Kidney capillary endothelial cell (primary cell): ENCODE measurements around the gene ARFGEF3.
"Not testable (repeated sequence)": the region's sequence is repeated elsewhere in the genome, so short reads cannot be mapped to it uniquely, and the experiment has no call there.

Experiments used
- DNase-seq: peaks from one replicate; pipeline ENCODE4 v3.0.0-alpha.2; 2018; ENCODE audit warnings: low spot score

The ARFGEF3 gene, protein sequence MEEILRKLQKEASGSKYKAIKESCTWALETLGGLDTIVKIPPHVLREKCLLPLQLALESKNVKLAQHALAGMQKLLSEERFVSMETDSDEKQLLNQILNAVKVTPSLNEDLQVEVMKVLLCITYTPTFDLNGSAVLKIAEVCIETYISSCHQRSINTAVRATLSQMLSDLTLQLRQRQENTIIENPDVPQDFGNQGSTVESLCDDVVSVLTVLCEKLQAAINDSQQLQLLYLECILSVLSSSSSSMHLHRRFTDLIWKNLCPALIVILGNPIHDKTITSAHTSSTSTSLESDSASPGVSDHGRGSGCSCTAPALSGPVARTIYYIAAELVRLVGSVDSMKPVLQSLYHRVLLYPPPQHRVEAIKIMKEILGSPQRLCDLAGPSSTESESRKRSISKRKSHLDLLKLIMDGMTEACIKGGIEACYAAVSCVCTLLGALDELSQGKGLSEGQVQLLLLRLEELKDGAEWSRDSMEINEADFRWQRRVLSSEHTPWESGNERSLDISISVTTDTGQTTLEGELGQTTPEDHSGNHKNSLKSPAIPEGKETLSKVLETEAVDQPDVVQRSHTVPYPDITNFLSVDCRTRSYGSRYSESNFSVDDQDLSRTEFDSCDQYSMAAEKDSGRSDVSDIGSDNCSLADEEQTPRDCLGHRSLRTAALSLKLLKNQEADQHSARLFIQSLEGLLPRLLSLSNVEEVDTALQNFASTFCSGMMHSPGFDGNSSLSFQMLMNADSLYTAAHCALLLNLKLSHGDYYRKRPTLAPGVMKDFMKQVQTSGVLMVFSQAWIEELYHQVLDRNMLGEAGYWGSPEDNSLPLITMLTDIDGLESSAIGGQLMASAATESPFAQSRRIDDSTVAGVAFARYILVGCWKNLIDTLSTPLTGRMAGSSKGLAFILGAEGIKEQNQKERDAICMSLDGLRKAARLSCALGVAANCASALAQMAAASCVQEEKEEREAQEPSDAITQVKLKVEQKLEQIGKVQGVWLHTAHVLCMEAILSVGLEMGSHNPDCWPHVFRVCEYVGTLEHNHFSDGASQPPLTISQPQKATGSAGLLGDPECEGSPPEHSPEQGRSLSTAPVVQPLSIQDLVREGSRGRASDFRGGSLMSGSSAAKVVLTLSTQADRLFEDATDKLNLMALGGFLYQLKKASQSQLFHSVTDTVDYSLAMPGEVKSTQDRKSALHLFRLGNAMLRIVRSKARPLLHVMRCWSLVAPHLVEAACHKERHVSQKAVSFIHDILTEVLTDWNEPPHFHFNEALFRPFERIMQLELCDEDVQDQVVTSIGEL (N-terminal part only)

DNA sequence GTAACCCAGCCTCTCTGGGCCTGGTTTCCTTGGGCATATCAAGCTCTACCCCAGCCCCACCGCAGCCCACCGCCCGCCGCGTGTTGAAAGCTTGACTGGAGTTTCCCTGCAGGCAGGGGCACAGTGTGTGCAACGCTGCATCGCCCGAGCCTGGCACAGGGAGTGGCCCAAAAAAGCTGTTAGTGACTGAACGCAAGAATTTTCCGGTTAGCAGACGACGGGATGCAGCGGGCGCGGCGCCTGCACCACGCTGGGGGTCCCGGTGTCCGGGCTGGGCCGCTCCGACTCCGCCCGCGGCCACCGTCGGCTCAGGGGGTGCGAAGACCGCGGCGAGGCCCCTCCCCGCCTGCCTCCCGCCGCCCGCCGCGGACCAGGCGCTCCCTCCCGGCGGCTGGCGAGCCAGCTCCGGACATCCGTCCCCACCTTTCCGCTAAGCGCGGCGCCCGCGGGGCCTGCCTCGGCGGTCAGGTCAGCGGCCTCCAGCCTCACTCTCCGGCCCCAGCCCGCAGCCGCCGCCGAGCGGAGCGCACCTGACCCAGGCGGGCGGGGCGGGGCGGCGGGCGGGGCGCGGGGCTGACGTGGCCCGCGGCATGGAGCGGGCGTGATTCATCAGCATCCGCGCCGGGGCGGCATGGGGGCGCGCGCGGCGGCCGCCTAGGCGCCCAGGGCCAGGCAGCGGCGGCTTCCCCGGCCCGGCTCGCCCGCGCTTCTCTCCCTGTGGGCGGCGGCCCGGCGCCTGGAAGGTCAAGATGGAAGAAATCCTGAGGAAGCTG, at the start of gene ARFGEF3:
Gene ARFGEF3 (plus strand): TSS at position 602 of the 773 bp plus-strand sequence. CDS start 148 bp downstream, at position 750.
- DNase-seq = peak; percentile 48

DNA sequence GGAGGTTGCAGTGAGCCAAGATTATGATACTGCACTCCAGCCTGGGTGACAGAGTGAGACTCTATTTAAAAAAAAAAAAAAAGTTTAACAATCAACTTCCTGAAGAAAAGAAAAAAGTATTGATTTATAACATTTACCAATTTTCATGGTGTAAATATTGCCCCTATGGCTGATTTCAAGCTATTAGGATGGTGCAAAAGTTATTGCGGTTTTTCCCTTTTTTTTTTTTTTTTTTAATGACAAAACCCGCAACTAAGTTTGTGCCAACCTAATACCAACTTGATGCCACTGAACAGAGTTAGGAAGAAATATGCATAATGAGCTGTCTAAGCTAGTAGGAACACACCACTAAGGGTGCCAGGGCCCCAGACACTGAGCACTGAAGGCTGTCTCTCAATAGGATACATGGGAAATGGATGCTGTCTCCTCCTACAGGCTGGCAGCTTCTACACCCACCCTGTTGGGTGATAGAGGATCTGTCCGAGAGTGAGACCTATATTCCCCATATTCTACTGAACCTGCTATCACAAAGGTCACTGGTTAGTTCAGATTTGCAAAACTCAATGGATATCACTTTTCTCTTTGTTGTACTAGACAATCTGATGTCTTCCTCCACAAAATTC, 48.0 kb upstream of the ARFGEF3 start:
- no peak for DNase-seq

DNA sequence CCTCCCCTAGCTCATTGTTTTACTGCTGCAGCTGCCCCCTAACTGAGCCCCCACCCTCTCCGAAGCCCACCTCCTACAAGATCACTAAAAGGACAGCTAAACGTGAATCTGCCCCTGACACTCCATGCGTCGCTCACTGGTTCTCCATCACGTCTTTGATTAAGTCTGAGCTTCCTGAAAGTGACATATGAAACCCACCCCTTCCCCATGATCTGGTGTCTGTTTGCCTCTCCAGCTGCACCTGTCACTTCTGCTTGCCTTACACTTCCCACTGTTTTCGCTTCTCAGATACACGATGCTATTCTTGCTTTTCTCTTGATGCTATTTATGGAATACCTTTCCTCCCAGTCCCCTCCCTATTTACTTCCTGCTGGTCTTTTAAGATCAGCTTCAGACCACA, 46.5 kb upstream of the ARFGEF3 start:
- DNase-seq = no peak

GRCh38 chr6:138115877-138116660, 45.7 kb upstream of the ARFGEF3 start:
- DNase-seq = peak; percentile 68

GRCh38 chr6:138116661-138116999, 45.1 kb upstream of the ARFGEF3 start:
- DNase-seq = no peak

- DNase-seq = no peak
Observed at GRCh38 chr6:138117376-138117914, 44.3 kb upstream of the ARFGEF3 start.

- not testable (repeated sequence) for DNase-seq
Observed at GRCh38 chr6:138119229-138119628, 42.5 kb upstream of the ARFGEF3 start.

DNA sequence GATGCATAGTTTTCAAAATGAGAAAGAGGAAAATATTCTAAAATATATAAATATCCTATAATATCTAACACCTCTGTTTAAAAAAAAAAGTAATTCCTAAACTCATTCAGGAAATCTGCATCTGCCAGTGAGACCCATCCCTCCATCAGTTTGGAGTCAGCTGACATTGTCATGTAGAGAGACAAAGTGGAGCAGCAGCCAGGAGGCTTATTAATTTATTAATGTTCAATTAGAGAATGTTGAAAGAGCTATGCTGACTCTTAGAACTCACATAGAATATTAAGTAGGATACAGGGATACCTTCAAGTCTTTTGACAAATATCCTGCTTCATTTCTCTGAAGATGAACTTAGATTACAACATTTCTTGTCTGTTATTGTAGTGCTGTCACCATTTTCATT, 41.8 kb upstream of the ARFGEF3 start:
- no peak for DNase-seq

DNA sequence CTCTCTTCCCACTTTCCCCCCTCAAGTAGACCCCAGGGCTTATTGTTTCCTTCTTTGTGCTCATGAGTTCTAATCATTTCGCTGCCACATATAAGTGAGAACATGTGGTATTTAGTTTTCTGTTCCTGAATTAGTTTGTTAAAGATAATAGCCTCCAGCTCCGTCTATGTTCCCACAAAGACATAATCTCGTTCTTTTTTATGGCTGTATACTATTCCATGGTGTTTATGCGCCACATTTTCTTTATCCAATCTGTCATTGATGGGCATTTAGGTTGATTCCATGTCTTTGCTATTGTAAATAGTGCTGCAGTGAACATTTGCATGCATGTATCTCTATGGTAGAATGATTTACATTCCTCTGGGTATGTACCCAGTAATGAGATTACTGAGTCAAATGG, 37.6 kb upstream of the ARFGEF3 start:
- no peak for DNase-seq

- DNase-seq = no peak
Observed at GRCh38 chr6:138128096-138128495, 33.6 kb upstream of the ARFGEF3 start.

DNA sequence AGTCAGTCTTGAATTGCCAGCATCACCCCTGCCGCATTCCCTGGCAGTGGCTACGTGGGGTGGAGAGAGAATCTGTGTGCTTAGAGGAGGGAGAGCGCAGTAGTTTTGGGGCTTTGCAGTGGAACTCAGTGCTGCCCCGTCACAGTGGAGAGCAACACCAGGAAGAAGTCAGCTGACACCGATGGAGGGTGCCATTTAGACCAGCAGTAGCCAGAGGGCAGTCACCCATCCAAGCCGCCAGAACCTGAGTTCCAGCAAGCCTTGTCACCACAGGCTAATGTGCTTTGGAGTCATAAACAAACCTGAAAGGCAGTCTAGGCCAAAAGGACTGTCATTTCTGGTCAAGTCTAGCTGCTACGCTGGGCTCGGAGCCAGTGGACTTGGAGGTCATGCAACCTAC, 32.5 kb upstream of the ARFGEF3 start:
- DNase-seq = no peak

DNA sequence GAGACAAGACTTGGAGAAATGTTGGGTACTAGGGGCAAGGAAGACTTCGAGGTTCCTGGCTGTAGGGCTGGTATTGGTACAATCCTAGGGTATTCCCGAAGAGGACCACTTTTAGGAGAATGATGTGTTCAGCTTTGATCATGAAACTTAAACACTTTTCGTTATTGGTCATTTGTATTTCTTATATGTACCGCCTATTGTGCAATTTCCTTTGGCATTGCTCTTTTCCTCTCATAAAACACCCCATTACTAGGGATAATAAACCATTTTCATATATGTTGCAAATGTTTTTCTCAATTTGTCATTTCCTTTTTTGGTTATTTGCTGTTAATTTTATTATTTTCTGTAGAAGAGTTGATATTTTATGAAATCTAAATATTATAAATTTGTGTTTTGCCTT, 18.9 kb upstream of the ARFGEF3 start:
- no peak for DNase-seq

DNA sequence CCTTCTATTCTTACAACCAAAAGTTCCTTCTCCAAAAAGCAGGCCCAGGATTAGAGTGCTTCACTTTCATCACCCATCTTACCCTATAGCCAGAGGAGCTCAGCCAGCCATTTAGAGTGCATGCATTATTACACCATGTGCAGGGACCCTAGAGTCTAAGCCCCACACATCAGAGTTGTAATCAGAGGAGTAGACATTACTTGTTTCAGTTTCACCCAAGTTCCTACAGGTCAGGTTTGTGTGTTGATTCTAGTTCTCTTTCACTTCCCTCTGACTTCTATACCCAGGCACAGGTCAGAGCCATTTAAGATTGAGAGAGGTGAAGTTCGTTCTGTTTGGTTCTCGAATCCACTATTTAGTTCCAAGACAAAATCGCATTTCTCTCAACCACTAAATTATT, 16.3 kb upstream of the ARFGEF3 start:
- DNase-seq = no peak

DNA sequence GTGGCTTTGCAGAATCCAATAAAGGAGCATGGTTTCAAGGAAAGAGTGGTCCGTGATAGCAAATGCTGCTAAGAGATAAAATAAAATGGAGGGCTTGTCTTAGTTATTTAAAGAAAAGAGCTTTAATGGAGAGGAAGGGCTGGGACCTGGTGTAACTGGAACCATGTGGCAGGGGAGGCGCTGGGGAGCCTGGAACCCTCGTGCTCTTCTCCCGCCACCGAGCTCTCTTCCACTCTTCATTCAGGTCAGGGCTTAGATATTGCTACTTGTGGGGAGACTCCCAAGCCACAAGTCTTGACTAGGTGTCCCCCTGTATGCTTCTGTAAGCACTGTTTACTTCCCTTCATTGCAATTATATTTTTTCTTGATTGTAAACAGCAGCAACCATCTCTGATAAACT, 15.2 kb upstream of the ARFGEF3 start:
- DNase-seq = no peak

DNA sequence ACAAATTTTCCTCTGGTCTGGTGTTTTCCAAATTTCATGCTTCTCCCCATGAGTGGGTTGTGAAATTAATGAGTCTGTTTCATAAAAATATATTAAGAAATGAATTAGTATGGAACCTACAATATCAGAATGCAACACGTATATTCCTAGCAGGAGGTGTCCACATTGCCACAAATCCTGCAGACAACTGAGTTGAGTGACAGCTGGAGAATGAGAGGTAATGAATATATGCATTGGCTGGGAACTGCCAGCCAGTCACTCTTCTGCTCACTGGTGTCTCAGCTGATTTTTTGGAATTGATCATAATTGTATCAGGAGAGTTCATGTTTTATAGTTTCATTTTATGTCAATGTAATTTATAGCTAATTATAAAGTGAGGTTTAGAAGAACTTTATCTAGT, 6.3 kb upstream of the ARFGEF3 start:
- DNase-seq = no peak

- no peak for DNase-seq
Observed at GRCh38 chr6:138157986-138158638, 3.6 kb upstream of the ARFGEF3 start.

GRCh38 chr6:138159246-138159645, 2.5 kb upstream of the ARFGEF3 start:
- DNase-seq = no peak

- DNase-seq = peak; percentile 7
Observed at GRCh38 chr6:138160329-138161087, 1.2 kb upstream of the ARFGEF3 start.

DNA sequence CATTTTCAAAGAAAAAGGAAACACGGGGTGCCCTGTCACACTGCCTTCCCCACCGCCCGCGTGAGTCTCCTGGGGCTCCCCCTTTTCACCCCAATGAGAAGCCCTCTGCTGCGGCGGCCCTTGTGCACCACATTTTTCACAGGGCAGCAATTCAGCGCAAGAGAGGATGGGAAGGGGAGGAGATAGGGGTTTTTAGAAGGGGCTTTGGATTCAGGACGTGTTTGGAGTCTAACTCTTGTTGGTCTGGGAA, 726 bp upstream of the ARFGEF3 start:
- DNase-seq = no peak
